Neural progenitor cell (in vitro differentiated cells): ENCODE measurements around the gene BUD31. TPM values are rescaled to one million over a fixed set of nuclear protein-coding genes. Genes with fewer than 3 reads are reported as not detected.
"Not testable (repeated sequence)": the region's sequence is repeated elsewhere in the genome, so short reads cannot be mapped to it uniquely, and the experiment has no call there.

Experiments
- DNase-seq: peaks from one replicate; pipeline ENCODE4 v3.0.0-alpha.2; 2016; ENCODE audit warnings: low spot score
- H2AFZ ChIP-seq: fragments of 200-600 bp; sonication (generic); replicated peaks from 2 replicates; pipeline ENCODE4 v1.6.1; 2016; ENCODE audit warnings: antibody characterized with exemption
- H3F3A ChIP-seq: fragments of 200-600 bp; sonication (generic); 2 replicates; pipeline ENCODE4 v1.6.1; 2016; ENCODE audit warnings: antibody characterized with exemption, low read depth
- H3K27ac ChIP-seq: fragments of 200-600 bp; sonication (generic); 2 replicates; pipeline ENCODE4 v1.5.1; 2016; ENCODE audit warnings: mild to moderate bottlenecking
- H3K27me3 ChIP-seq: fragments of 200-600 bp; sonication (generic); 2 replicates; pipeline ENCODE4 v1.6.1; 2016; ENCODE audit warnings: mild to moderate bottlenecking, moderate library complexity
- H3K36me3 ChIP-seq: fragments of 200-600 bp; sonication (generic); 2 replicates; pipeline ENCODE4 v1.5.1; 2016
- H3K4me1 ChIP-seq: fragments of 200-600 bp; sonication (generic); 2 replicates; pipeline ENCODE4 v1.6.1; 2016; ENCODE audit warnings: mixed run types
- H3K4me2 ChIP-seq: fragments of 200-600 bp; sonication (generic); 2 replicates; pipeline ENCODE4 v1.6.1; 2016
- H3K4me3 ChIP-seq: fragments of 200-600 bp; sonication (generic); 2 replicates; pipeline ENCODE4 v1.5.1; 2016
- H3K79me2 ChIP-seq: fragments of 200-600 bp; sonication (generic); 2 replicates; pipeline ENCODE4 v1.6.1; 2016; ENCODE audit warnings: low read depth
- H3K9ac ChIP-seq: fragments of 200-600 bp; sonication (generic); 2 replicates; pipeline ENCODE4 v1.6.1; 2016
- H3K9me3 ChIP-seq: fragments of 200-600 bp; sonication (generic); 2 replicates; pipeline ENCODE4 v1.5.1; 2016; ENCODE audit warnings: low read depth
- H4K20me1 ChIP-seq: fragments of 200-600 bp; sonication (generic); 2 replicates; pipeline ENCODE4 v1.6.1; 2016; ENCODE audit warnings: low read depth
- H3K27ac Mint-ChIP-seq: 3 replicates; pipeline ENCODE4 v1.8.0; 2021; ENCODE audit warnings: mixed read lengths
- H3K27me3 Mint-ChIP-seq: 2 replicates; pipeline ENCODE4 v1.8.0; 2022; ENCODE audit warnings: low read depth, mild to moderate bottlenecking, inconsistent platforms, moderate library complexity, mixed read lengths; ENCODE audit not compliant: insufficient read depth
- H3K36me3 Mint-ChIP-seq: 3 replicates; pipeline ENCODE4 v1.8.0; 2021; ENCODE audit warnings: mixed read lengths
- H3K4me1 Mint-ChIP-seq: 3 replicates; pipeline ENCODE4 v1.8.0; 2021; ENCODE audit warnings: mixed read lengths
- H3K4me3 Mint-ChIP-seq: 3 replicates; pipeline ENCODE4 v1.8.0; 2021; ENCODE audit warnings: mild to moderate bottlenecking, moderate library complexity, mixed read lengths
- H3K9me3 Mint-ChIP-seq: 3 replicates; pipeline ENCODE4 v1.8.0; 2020; ENCODE audit warnings: mixed read lengths
- EZH2 ChIP-seq: fragments of 200-600 bp; sonication (generic); IDR thresholded peaks from 2 replicates; pipeline ENCODE4 v1.6.1; 2017; ENCODE audit warnings: antibody characterized with exemption, mild to moderate bottlenecking, moderate library complexity
- EZH2phosphoT487 ChIP-seq: fragments of 200-600 bp; sonication (generic); IDR thresholded peaks from 2 replicates; pipeline ENCODE4 v1.6.1; 2017; ENCODE audit warnings: antibody characterized with exemption
- total RNA-seq: library from RNA; depleted of rRNA; stranded (reverse); fragments of >200 nt; gene quantifications from 2 replicates; pipeline ENCODE4 v1.2.3, GENCODE V29; 2015; ENCODE audit warnings: low replicate concordance
- TF ChIP-seq, protein P1 (sequence below): fragments of 200-600 bp; sonication (generic); IDR thresholded peaks from 2 replicates; pipeline ENCODE4 v1.5.1; 2017; ENCODE audit warnings: antibody characterized with exemption, mild to moderate bottlenecking

Gene BUD31
- total RNA-seq, 1 donor from 2014 or later = 98.2 TPM

DNA sequence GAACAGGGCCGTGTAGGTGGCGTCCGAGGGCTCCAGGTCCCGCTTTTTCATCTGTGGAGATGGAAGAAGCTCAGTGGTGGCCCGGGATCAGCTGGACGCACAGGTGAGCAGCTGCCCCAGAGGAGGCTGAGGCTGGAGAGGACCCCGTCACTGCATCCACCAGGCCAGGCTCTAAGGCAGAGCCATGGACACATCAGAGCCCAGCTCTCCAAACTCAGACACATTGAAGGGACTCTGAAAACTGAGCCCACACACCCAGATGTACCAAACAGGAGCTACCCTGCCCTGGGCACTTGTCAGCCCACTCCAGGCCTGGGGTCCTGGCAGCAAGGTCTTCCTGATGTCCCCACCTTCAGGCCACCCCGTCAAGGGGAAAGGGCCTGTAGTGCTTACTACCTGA lies 21.0 kb downstream of the BUD31 start:
- H3K36me3 ChIP-seq = no peaks in the 10 kb centered on the region
- H3K4me3 Mint-ChIP-seq = no peak overlapping the region
- H3K9ac ChIP-seq = no peak overlapping the region
- TF ChIP-seq, protein P1, sequence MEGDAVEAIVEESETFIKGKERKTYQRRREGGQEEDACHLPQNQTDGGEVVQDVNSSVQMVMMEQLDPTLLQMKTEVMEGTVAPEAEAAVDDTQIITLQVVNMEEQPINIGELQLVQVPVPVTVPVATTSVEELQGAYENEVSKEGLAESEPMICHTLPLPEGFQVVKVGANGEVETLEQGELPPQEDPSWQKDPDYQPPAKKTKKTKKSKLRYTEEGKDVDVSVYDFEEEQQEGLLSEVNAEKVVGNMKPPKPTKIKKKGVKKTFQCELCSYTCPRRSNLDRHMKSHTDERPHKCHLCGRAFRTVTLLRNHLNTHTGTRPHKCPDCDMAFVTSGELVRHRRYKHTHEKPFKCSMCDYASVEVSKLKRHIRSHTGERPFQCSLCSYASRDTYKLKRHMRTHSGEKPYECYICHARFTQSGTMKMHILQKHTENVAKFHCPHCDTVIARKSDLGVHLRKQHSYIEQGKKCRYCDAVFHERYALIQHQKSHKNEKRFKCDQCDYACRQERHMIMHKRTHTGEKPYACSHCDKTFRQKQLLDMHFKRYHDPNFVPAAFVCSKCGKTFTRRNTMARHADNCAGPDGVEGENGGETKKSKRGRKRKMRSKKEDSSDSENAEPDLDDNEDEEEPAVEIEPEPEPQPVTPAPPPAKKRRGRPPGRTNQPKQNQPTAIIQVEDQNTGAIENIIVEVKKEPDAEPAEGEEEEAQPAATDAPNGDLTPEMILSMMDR = no peak
- TF ChIP-seq EZH2phosphoT487 = no peak
- H3K27me3 ChIP-seq = no peaks in the 10 kb centered on the region
- no peak overlapping the region for H3K27ac Mint-ChIP-seq
- H3K27me3 Mint-ChIP-seq = peaks cover 3% of the 10 kb centered on the region
- no peaks in the 10 kb centered on the region for H3K4me1 Mint-ChIP-seq
- H3K36me3 Mint-ChIP-seq = peaks cover 11% of the 10 kb centered on the region
- H4K20me1 ChIP-seq = no peaks in the 10 kb centered on the region
- no peak overlapping the region for H3K27ac ChIP-seq
- no peaks in the 10 kb centered on the region for H3F3A ChIP-seq
- no peak overlapping the region for H2AFZ ChIP-seq
- no peaks in the 10 kb centered on the region for H3K4me1 ChIP-seq
- H3K9me3 ChIP-seq = no peaks in the 10 kb centered on the region
- no peaks in the 10 kb centered on the region for H3K79me2 ChIP-seq
- no peak overlapping the region for H3K4me3 ChIP-seq
- no peak for DNase-seq
- no peaks in the 10 kb centered on the region for H3K9me3 Mint-ChIP-seq
- no peak overlapping the region for H3K4me2 ChIP-seq

DNA sequence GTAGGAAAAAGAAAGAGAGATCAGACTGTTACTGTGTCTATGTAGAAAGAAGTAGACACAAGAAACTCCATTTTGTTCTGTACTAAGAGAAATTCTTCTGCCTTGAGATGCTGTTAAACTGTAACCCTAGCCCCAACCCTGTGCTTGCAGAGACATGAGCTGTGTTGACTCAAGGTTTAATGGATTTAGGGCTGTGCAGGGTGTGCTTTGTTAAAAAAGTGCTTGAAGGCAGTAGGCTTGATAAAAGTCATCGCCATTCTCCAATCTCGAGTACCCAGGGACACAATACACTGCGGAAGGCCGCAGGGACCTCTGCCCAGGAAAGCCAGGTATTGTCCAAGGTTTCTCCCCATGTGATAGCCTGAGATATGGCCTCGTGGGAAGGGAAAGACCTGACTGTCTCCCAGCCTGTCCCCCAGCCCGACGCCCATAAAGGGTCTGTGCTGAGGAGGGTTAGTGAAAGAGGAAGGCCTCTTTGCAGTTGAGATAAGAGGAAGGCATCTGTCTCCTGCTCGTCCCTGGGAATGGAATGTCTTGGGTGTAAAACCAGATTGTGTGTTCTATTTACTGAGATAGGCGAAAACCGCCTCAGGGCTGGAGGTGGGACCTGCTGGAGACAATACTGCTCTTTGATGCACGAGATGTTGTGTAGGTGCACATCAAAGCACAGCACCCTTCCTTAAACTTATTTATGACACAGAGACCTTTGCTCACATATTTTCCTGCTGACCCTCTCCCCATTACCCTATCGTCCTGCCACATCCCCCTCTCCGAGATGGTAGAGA lies 23.2 kb downstream of the BUD31 start:
- H3K4me1 Mint-ChIP-seq, H3K4me3 ChIP-seq, H2AFZ ChIP-seq, H4K20me1 ChIP-seq, H3K9me3 ChIP-seq, H3K36me3 ChIP-seq, H3K27me3 Mint-ChIP-seq, H3K27ac ChIP-seq, H3K27me3 ChIP-seq, H3K27ac Mint-ChIP-seq, H3K4me1 ChIP-seq, H3K9me3 Mint-ChIP-seq, DNase-seq, H3K4me2 ChIP-seq, H3K36me3 Mint-ChIP-seq, H3K9ac ChIP-seq, H3F3A ChIP-seq: not testable (repeated sequence)
- H3K79me2 ChIP-seq = peaks cover 18% of the 10 kb centered on the region
- peak overlapping the region; percentile 24 for H3K4me3 Mint-ChIP-seq

DNA sequence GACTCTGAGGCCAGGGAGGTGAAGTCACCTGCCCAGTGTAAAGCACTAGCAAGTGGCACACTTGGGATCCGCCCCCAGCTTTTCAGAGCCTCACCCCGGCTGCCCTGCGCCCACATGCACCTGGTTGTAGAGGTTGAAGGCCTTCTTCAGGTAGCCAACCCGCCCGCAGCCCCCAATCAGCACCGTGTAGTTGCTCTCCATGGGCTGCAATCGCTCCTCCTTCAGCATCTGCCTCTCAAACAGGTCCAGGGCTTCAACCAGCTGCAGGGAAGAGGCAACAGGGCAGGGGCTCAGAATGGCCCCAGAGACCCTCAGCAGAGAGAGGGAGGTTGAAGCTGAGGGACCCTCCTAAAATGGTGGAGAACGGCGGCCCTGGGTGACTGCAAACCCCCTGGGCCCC lies 24.4 kb downstream of the BUD31 start:
- TF ChIP-seq, protein P1 = no peak
- TF ChIP-seq EZH2 (no peak), EZH2phosphoT487 (no peak)
- Histone ChIP-seq H3K9me3 (no peaks in the 10 kb centered on the region), H3F3A (no peaks in the 10 kb centered on the region), H3K36me3 (no peaks in the 10 kb centered on the region), H3K27ac (no peak overlapping the region), H3K4me1 (peaks cover 3% of the 10 kb centered on the region), H3K9ac (no peak overlapping the region), H3K79me2 (peaks cover 31% of the 10 kb centered on the region), H3K4me3 (no peak overlapping the region), H4K20me1 (no peaks in the 10 kb centered on the region), H3K27me3 (no peaks in the 10 kb centered on the region), H2AFZ (no peak overlapping the region), H3K4me2 (no peak overlapping the region)
- Mint-ChIP-seq H3K27me3 (peaks cover 5% of the 10 kb centered on the region), H3K4me1 (peaks cover 4% of the 10 kb centered on the region), H3K4me3 (no peak overlapping the region), H3K27ac (no peak overlapping the region), H3K9me3 (no peaks in the 10 kb centered on the region), H3K36me3 (peaks cover 7% of the 10 kb centered on the region)
- DNase-seq = no peak

- no peak for DNase-seq
- peaks cover 10% of the 10 kb centered on the region for H3K4me1 ChIP-seq
- H3K27ac ChIP-seq = no peak overlapping the region
- H3K27me3 ChIP-seq = no peaks in the 10 kb centered on the region
- H3K4me3 ChIP-seq = peak overlapping the region; percentile 90
- peak overlapping the region; percentile 77 for H3K4me2 ChIP-seq
- H3K36me3 ChIP-seq = peaks cover 4% of the 10 kb centered on the region
- no peak for TF ChIP-seq EZH2phosphoT487
- TF ChIP-seq, protein P1 = no peak
- no peak for TF ChIP-seq EZH2
- no peaks in the 10 kb centered on the region for H3K9me3 Mint-ChIP-seq
- peaks cover 29% of the 10 kb centered on the region for H4K20me1 ChIP-seq
- H3K9me3 ChIP-seq = no peaks in the 10 kb centered on the region
- peaks cover 10% of the 10 kb centered on the region for H3K27me3 Mint-ChIP-seq
- peaks cover 75% of the 10 kb centered on the region for H3K79me2 ChIP-seq
- peaks cover 10% of the 10 kb centered on the region for H3K36me3 Mint-ChIP-seq
- H3K4me1 Mint-ChIP-seq = peaks cover 20% of the 10 kb centered on the region
- peak overlapping the region; percentile 99 for H3K4me3 Mint-ChIP-seq
- peaks cover 11% of the 10 kb centered on the region for H3F3A ChIP-seq
- H2AFZ ChIP-seq = peak overlapping the region; percentile 80
- H3K9ac ChIP-seq = peak overlapping the region; percentile 72
- H3K27ac Mint-ChIP-seq = no peak overlapping the region
Measured at GRCh38 chr7:99437946-99438572, 29.3 kb downstream of the BUD31 start.
